Heart right ventricle (tissue), 16 donors: ENCODE results near the gene PELI1. TPM values are rescaled to one million over a fixed set of nuclear protein-coding genes. Genes with fewer than 3 reads are reported as not detected.

ENCODE experiments used
- ATAC-seq, 8 donors: fragments of 200-7000 bp; cut with Tn5 transposase; one replicate each; pipeline ENCODE4 v1.9.1; 2020; ENCODE audit warnings: mild to moderate bottlenecking in 8 of 8, moderate library complexity in 8 of 8, moderate number of reproducible peaks in 1 of 8
- DNase-seq, 2 donors: peaks; one replicate each; pipeline ENCODE4 v3.0.0-alpha.2; 2020
- H3K27ac ChIP-seq, 10 donors: fragments of 200-600 bp; sonication (generic) in 2 of 10; one replicate each; pipeline versions ENCODE4 v1.5.0 to v1.8.0; 2020 to 2022; ENCODE audit warnings: mild to moderate bottlenecking in 3 of 10
- H3K27me3 ChIP-seq, 7 donors: fragments of 200-600 bp; one replicate each; pipeline ENCODE4 v1.8.0; 2021 to 2022; ENCODE audit warnings: mild to moderate bottlenecking in 2 of 7
- H3K36me3 ChIP-seq, 9 donors: fragments of 200-600 bp; sonication (generic) in 1 of 9; one replicate each; pipeline versions ENCODE4 v1.5.0 to v1.8.0; 2020 to 2022; ENCODE audit warnings: mild to moderate bottlenecking in 2 of 9
- H3K4me1 ChIP-seq, 9 donors: fragments of 200-600 bp; sonication (generic) in 1 of 9; one replicate each; pipeline versions ENCODE4 v1.5.0 to v1.8.0; 2020 to 2022; ENCODE audit warnings: mild to moderate bottlenecking in 4 of 9
- H3K4me3 ChIP-seq, 10 donors: fragments of 200-600 bp; sonication (generic) in 2 of 10; one replicate each; pipeline versions ENCODE4 v1.5.0 to v1.8.0; 2020 to 2022; ENCODE audit warnings: mild to moderate bottlenecking in 7 of 10, moderate library complexity in 2 of 10
- H3K9me3 ChIP-seq, 11 donors: fragments of 200-600 bp in 10 of 11; sonication (generic) in 2 of 11; one replicate each; pipeline versions ENCODE4 v1.5.0 to v1.8.0; 2013 to 2022; ENCODE audit warnings: mild to moderate bottlenecking in 2 of 11, control low read depth in 1 of 11, moderate library complexity in 1 of 11
- WGBS, 2 donors: extraction: QIAGEN DNeasy Blood & Tissue Kit; methylation state at CpG; one replicate each; pipeline ENCODE4 v1.1.7; 2013; ENCODE audit warnings: inconsistent platforms in 1 of 2; 5-methylcytosine and 5-hydroxymethylcytosine counted together
- intact Hi-C, 10 donors: fragments of 100-400 bp; cut with DNase I; formaldehyde crosslinking; loops; one replicate each; pipeline versions ENCODE4 v1.11.1 to v1.14.2; 2022
- polyA plus RNA-seq, 2 donors: library from polyadenylated mRNA; stranded (reverse); fragments of 200-250 nt; gene quantifications; one replicate each; pipeline ENCODE4 v1.2.3, GENCODE V29; 2013
- total RNA-seq, 10 donors: library from RNA; stranded (reverse); fragmentation: NEBNext Ultra II Directional in 3 of 10; extraction: Animal tissue kit (Norgen Biotek cat#: 25700) in 3 of 10; gene quantifications; one replicate each; pipeline versions ENCODE4 v1.2.1 to v1.2.4, GENCODE V29; 2021 to 2023
- TF ChIP-seq, protein P1 (sequence below), 9 donors: fragments of 200-600 bp; sonication (generic) in 2 of 9; IDR thresholded peaks; one replicate each; pipeline versions ENCODE4 v1.5.0 to v1.8.0; 2021 to 2022; ENCODE audit warnings: antibody characterized with exemption in 9 of 9, mild to moderate bottlenecking in 5 of 9, moderate library complexity in 1 of 9
- donor health status: Arrhythmogenic right ventricular cardiomyopathy.
- donor health status: ischemic (EF 13 %, LVEDD 7.1; RV severe dilation, severe dysfunction).
- donor health status: healthy with polysubstance abuse.
- donor health status: DM: no; HTN: yes; CAD: no.
- donor health status: DM: no; HTN: no; CAD: no.
- donor health status: ischemic (EF 25% LVEDD 6.9; RV normal size, moderate dysfunction).
- donor health status: ischemic (EF 25% LVEDD 5.7; RV mildly dilated, moderate dysfunction).
- donor health status: healthy.
- donor health status: DM: yes; HTN: yes; CAD: no.
- donor health status: Ischemic cardiomyopathy.
- donor health status: ischemic (EF 35%, LVEDD 5.7; RV mildly dilated, moderate dysfunction).
- donor health status: nonischemic (EF 11% LVEDD 7.7; RV severe dilation, severe dysfunction).
- donor health status: DM: yes; HTN: yes; CAD: no.
- donor health status: PGD.
- donor health status: ischemic (EF 29% LVEDD 5.4; RV normal size, mild dysfunction).
- donor health status: nonischemic (EF 23%, LVEDD 6.1; RV moderate dilation, normal function).

The PELI1 gene
- total and polyA plus RNA-seq, 12 donors = 6.0 to 15.6 (median 8.6) TPM

DNA sequence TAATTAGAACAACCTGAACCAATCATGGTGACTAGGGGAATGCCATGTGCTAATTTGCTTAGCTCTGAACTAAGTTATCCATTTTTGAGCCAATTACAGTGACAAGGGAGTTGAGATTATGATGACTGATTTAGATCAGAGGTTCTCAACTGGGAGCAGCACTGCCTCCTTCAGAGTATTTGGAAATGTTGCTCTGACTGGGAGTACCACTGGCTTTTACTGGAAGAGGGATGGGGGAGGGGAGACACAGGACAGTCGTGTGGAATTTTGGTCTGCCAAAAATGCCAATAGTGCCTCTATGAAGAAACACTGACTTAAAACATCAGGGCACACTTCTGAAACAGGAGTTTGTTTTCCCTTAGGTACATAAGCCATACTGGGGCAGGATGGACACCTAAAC is 76.9 kb downstream of the PELI1 start:
- Histone ChIP-seq H3K4me3 (no peak overlapping the region), H3K4me1 (peaks cover 0 to 20% (median 13%) of the 10 kb centered on the region in 9 donors), H3K36me3 (no peaks in the 10 kb centered on the region), H3K9me3 (no peaks in the 10 kb centered on the region), H3K27ac (no peak overlapping the region), H3K27me3 (no peaks in the 10 kb centered on the region)
- DNase-seq (no peak), ATAC-seq (no peak)
- WGBS, 2 donors = 26 to 36% methylated on average over 1 of the region's 1 CpG
- intact Hi-C loops = loop anchor here in 1 of 10 donors (5.0 to 10.0 kb wide), 3 partner anchors 47 to 250 kb away; no protein-coding TSS in a partner anchor
- TF ChIP-seq, protein P1, sequence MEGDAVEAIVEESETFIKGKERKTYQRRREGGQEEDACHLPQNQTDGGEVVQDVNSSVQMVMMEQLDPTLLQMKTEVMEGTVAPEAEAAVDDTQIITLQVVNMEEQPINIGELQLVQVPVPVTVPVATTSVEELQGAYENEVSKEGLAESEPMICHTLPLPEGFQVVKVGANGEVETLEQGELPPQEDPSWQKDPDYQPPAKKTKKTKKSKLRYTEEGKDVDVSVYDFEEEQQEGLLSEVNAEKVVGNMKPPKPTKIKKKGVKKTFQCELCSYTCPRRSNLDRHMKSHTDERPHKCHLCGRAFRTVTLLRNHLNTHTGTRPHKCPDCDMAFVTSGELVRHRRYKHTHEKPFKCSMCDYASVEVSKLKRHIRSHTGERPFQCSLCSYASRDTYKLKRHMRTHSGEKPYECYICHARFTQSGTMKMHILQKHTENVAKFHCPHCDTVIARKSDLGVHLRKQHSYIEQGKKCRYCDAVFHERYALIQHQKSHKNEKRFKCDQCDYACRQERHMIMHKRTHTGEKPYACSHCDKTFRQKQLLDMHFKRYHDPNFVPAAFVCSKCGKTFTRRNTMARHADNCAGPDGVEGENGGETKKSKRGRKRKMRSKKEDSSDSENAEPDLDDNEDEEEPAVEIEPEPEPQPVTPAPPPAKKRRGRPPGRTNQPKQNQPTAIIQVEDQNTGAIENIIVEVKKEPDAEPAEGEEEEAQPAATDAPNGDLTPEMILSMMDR (IDR thresholded peaks at IDR 0.05) = no peak

GRCh38 chr2:64065516-64065915 is 78.7 kb downstream of the PELI1 start:
- no peaks in the 10 kb centered on the region for H3K9me3 ChIP-seq
- H3K4me3 ChIP-seq = no peak overlapping the region
- TF ChIP-seq, protein P1 (IDR thresholded peaks at IDR 0.05) = no peak
- 94 to 97% methylated on average over 6 of the region's 6 CpGs for whole genome bisulfite sequencing, 2 donors
- DNase-seq (no peak), ATAC-seq (no peak)
- intact Hi-C loops = loop anchor here in 2 of 10 donors (2.0 to 10.0 kb wide), 4 partner anchors 49 to 252 kb away; no protein-coding TSS in a partner anchor
- peak overlapping the region in 8 of 10 donors; percentile 18 to 80 (median 77) for H3K27ac ChIP-seq
- no peaks in the 10 kb centered on the region for H3K27me3 ChIP-seq
- H3K4me1 ChIP-seq = peaks cover 0 to 20% (median 13%) of the 10 kb centered on the region in 9 donors
- H3K36me3 ChIP-seq = no peaks in the 10 kb centered on the region

DNA sequence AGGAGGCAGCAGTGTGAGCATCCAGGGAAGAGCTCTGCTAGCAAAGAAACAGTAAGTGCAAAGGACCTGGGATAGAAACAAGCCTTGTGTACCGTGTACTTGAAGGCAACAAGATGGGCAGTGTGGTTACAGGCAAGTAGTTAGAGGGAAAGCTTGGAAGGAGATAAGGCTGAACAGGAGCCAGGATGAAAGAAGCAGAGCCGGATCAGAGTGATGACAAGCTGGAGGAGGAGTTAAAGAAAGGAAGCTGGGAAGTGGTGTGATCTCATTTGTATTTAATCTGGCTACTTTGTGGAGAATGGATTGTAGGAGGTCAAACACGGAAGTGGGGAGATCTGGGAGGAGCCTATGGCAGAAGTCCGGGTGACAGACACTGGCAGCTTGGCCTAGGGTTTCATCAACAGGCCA is 80.3 kb downstream of the PELI1 start:
- ATAC-seq (peak; percentile 50 to 85 (median 64)), DNase-seq (peak in 1 of 2 donors; percentile 26)
- TF ChIP-seq, protein P1 (IDR thresholded peaks at IDR 0.05) = no peak
- intact Hi-C loops = loop anchor here in 3 of 10 donors (2.0 to 10.0 kb wide), 3 partner anchors 51 to 79 kb away; partner anchors contain the start of gene PELI1 (in 1 of the 3)
- Histone ChIP-seq H3K27me3 (no peaks in the 10 kb centered on the region), H3K36me3 (no peaks in the 10 kb centered on the region), H3K4me3 (no peak overlapping the region), H3K9me3 (no peaks in the 10 kb centered on the region), H3K27ac (peak overlapping the region; percentile 39 to 80 (median 72)), H3K4me1 (peaks cover 0 to 20% (median 13%) of the 10 kb centered on the region in 9 donors)
- WGBS, 2 donors = 16 to 17% methylated on average over 4 of the region's 4 CpGs

DNA sequence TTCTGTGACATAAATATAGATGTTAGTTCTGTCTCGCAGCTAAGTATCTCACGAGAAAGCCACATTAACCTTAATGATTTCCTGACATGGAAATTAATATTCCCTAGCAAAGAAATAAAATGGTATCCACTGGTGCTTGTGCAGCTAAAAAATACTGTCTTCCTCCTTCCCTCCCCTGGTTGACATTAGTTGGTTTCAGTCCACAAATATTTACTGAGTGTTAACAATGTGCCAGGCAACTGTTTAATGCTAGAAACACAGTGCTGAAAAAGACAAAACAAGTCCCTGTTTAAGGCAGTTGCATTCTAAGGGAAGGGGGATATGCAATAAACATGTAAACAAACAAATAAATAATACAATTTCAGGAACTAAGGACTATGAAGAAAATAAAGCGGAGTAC is 80.8 kb downstream of the PELI1 start:
- 85 to 86% methylated on average over 3 of the region's 3 CpGs for WGBS, 2 donors
- DNase-seq (no peak), ATAC-seq (no peak)
- no peaks in the 10 kb centered on the region for H3K36me3 ChIP-seq
- intact Hi-C loops = loop anchor here in 2 of 10 donors (5.0 to 10.0 kb wide), 2 partner anchors 51 to 79 kb away; partner anchors contain the start of gene PELI1 (in 1 of the 2)
- peak overlapping the region; percentile 39 to 80 (median 72) for H3K27ac ChIP-seq
- TF ChIP-seq, protein P1 (IDR thresholded peaks at IDR 0.05) = no peak
- H3K9me3 ChIP-seq = no peaks in the 10 kb centered on the region
- no peaks in the 10 kb centered on the region for H3K27me3 ChIP-seq
- no peak overlapping the region for H3K4me3 ChIP-seq
- peaks cover 0 to 20% (median 13%) of the 10 kb centered on the region in 9 donors for H3K4me1 ChIP-seq
